HepG2 (cell line): ENCODE results near the gene GPR155. TPM values are rescaled to one million over a fixed set of nuclear protein-coding genes. Genes with fewer than 3 reads are reported as not detected.

Source experiments
- CEBPG ChIP-seq: IDR thresholded peaks from 2 replicates; pipeline ENCODE4 v1.6.1; 2016
- DMAP1 ChIP-seq: IDR thresholded peaks from 2 replicates; pipeline ENCODE4 v1.6.1; 2016
- HCFC1 ChIP-seq: fragments of 150-350 bp; IDR thresholded peaks from 2 replicates; pipeline ENCODE4 v1.6.1; 2014; ENCODE audit warnings: low read depth, low read length
- KDM3A ChIP-seq: IDR thresholded peaks from 2 replicates; pipeline ENCODE4 v1.6.1; 2018; ENCODE audit warnings: low read depth, missing compliant biosample characterization
- MIXL1 ChIP-seq: IDR thresholded peaks from 2 replicates; pipeline ENCODE4 v1.6.1; 2016
- MZF1 ChIP-seq: sonication (generic); formaldehyde crosslinking; IDR thresholded peaks from 2 replicates; pipeline ENCODE4 v1.8.1; 2023; ENCODE audit warnings: mild to moderate bottlenecking, missing genetic modification reagents, borderline replicate concordance
- NFYC ChIP-seq: IDR thresholded peaks from 2 replicates; pipeline ENCODE4 v1.6.1; 2016; ENCODE audit warnings: missing genetic modification reagents, missing compliant biosample characterization
- PAXIP1 ChIP-seq: sonication (generic); formaldehyde crosslinking; conservative IDR thresholded peaks from 2 replicates; pipeline ENCODE4 v1.4.0; 2020; ENCODE audit warnings: mild to moderate bottlenecking, missing genetic modification reagents, moderate library complexity
- PLSCR1 ChIP-seq: sonication (generic); formaldehyde crosslinking; IDR thresholded peaks from 2 replicates; pipeline ENCODE4 v1.5.0; 2020; ENCODE audit warnings: missing genetic modification reagents, mild to moderate bottlenecking, borderline replicate concordance
- PPARG ChIP-seq: conservative IDR thresholded peaks from 2 replicates; pipeline ENCODE4 v1.6.1; 2016; ENCODE audit warnings: missing biosample characterization, missing genetic modification reagents
- PRPF4 ChIP-seq: fragments of 200-400 bp; formaldehyde crosslinking; IDR thresholded peaks from 2 replicates; pipeline ENCODE4 v1.6.1; 2016; ENCODE audit warnings: low read length, low read depth; ENCODE audit not compliant: poor library complexity, severe bottlenecking
- TBX3 ChIP-seq: fragments of 450-650 bp; IDR thresholded peaks from 2 replicates; pipeline ENCODE4 v1.6.1; 2017; ENCODE audit warnings: antibody characterized with exemption, mild to moderate bottlenecking, inconsistent platforms, borderline replicate concordance
- THYN1 ChIP-seq: sonication (generic); formaldehyde crosslinking; IDR thresholded peaks from 2 replicates; pipeline ENCODE4 v1.8.1; 2023; ENCODE audit warnings: low read depth, mild to moderate bottlenecking, moderate library complexity, missing genetic modification reagents, borderline replicate concordance
- ZBTB20 ChIP-seq: sonication (generic); formaldehyde crosslinking; IDR thresholded peaks from 2 replicates; pipeline ENCODE4 v1.8.1; 2023; ENCODE audit warnings: missing genetic modification reagents, low read depth, mild to moderate bottlenecking, borderline replicate concordance
- ZBTB33 ChIP-seq: sonication (generic); formaldehyde crosslinking; IDR thresholded peaks from 2 replicates; pipeline ENCODE4 v1.4.0; 2020; ENCODE audit warnings: missing genetic modification reagents
- ZNF605 ChIP-seq: sonication (generic); formaldehyde crosslinking; IDR thresholded peaks from 2 replicates; pipeline ENCODE4 v1.8.0; 2022; ENCODE audit warnings: mild to moderate bottlenecking, missing genetic modification reagents
- polyA plus RNA-seq, 8 experiments: library from polyadenylated mRNA; depleted of rRNA in 3 of 8; stranded (reverse) in 7 of 8; unstranded in 1 of 8; fragments of >200 nt; fragmentation: Illumina TruSeq in 4 of 8; extraction: Trizol in 4 of 8; gene quantifications; 2 replicates each; pipeline versions ENCODE4 v1.2.1 to v1.2.3, GENCODE V29; 2011 to 2016; ENCODE audit warnings: low read depth in 4 of 8, missing spikeins in 1 of 8, mixed read lengths in 1 of 8; ENCODE audit not compliant: insufficient read depth in 1 of 8
- total RNA-seq, 5 experiments: library from RNA; depleted of rRNA; stranded (reverse); fragments of >200 nt; fragmentation: Illumina TruSeq; extraction: Trizol; gene quantifications; 2 replicates each; pipeline ENCODE4 v1.2.3, GENCODE V29; 2016; ENCODE audit warnings: low read depth in 1 of 5
- TF ChIP-seq, protein P1 (sequence below): sonication (generic); formaldehyde crosslinking; IDR thresholded peaks from 2 replicates; pipeline ENCODE4 v1.5.0; 2020; ENCODE audit warnings: mild to moderate bottlenecking, missing genetic modification reagents, borderline replicate concordance
- TF ChIP-seq, protein P2 (sequence below): fragments of 450-650 bp; IDR thresholded peaks from 2 replicates; pipeline ENCODE4 v1.6.1; 2017; ENCODE audit warnings: mild to moderate bottlenecking

The GPR155 gene
- total and polyA plus RNA-seq, 2 of the 13 experiments (the other 11 are each of a cell fraction or from before 2014, with no cell fraction given) = 0.15 to 0.49 TPM

- TF ChIP-seq PRPF4 (no peak), ZBTB20 (CRISPR knock-in tag) (no peak), NFYC (CRISPR knock-in tag) (0 out of 2 replicates have a peak, but pooled peaks have one; percentile 45), ZBTB33 (CRISPR knock-in tag) (0 out of 2 replicates have a peak, but pooled peaks have one; percentile 15), CEBPG (CRISPR knock-in tag) (no peak), MZF1 (CRISPR knock-in tag) (no peak), DMAP1 (CRISPR knock-in tag) (peak; percentile 87), PAXIP1 (CRISPR knock-in tag) (peak; percentile 68), TBX3 (peak; percentile 51), PPARG (CRISPR knock-in tag) (peak; percentile 39; the same call in 1 of the 2 replicates), ZNF605 (CRISPR knock-in tag) (peak; percentile 95), HCFC1 (no peak), KDM3A (peak; percentile 51; the same call in 1 of the 2 replicates), PLSCR1 (CRISPR knock-in tag) (no peak), THYN1 (no peak), MIXL1 (CRISPR knock-in tag) (peak; percentile 60; the same call in 1 of the 2 replicates)
- TF ChIP-seq, protein P1, sequence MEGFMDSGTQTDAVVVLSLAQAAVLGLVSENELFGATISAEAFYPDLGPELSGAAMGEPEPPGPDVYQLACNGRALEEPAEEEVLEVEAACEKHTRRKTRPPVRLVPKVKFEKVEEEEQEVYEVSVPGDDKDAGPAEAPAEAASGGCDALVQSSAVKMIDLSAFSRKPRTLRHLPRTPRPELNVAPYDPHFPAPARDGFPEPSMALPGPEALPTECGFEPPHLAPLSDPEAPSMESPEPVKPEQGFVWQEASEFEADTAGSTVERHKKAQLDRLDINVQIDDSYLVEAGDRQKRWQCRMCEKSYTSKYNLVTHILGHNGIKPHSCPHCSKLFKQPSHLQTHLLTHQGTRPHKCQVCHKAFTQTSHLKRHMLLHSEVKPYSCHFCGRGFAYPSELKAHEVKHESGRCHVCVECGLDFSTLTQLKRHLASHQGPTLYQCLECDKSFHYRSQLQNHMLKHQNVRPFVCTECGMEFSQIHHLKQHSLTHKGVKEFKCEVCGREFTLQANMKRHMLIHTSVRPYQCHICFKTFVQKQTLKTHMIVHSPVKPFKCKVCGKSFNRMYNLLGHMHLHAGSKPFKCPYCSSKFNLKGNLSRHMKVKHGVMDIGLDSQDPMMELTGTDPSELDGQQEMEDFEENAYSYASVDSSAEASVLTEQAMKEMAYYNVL = peak; percentile 48; the same call in 1 of the 2 replicates
- TF ChIP-seq, protein P2, sequence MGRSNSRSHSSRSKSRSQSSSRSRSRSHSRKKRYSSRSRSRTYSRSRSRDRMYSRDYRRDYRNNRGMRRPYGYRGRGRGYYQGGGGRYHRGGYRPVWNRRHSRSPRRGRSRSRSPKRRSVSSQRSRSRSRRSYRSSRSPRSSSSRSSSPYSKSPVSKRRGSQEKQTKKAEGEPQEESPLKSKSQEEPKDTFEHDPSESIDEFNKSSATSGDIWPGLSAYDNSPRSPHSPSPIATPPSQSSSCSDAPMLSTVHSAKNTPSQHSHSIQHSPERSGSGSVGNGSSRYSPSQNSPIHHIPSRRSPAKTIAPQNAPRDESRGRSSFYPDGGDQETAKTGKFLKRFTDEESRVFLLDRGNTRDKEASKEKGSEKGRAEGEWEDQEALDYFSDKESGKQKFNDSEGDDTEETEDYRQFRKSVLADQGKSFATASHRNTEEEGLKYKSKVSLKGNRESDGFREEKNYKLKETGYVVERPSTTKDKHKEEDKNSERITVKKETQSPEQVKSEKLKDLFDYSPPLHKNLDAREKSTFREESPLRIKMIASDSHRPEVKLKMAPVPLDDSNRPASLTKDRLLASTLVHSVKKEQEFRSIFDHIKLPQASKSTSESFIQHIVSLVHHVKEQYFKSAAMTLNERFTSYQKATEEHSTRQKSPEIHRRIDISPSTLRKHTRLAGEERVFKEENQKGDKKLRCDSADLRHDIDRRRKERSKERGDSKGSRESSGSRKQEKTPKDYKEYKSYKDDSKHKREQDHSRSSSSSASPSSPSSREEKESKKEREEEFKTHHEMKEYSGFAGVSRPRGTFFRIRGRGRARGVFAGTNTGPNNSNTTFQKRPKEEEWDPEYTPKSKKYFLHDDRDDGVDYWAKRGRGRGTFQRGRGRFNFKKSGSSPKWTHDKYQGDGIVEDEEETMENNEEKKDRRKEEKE = no peak
Measured at GRCh38 chr2:174395284-174395968, 91.4 kb downstream of the GPR155 start, which contains the start of gene SCRN3 (continued).
